CD4-positive, alpha-beta T cell treated with Interleukin-15 for 4 hours (primary cell): Measurements from ENCODE around the gene EYS.

Source experiments
- DNase-seq: peaks from one replicate; pipeline ENCODE4 v3.0.0-alpha.2; 2020; ENCODE audit warnings: low spot score

Gene EYS

DNA sequence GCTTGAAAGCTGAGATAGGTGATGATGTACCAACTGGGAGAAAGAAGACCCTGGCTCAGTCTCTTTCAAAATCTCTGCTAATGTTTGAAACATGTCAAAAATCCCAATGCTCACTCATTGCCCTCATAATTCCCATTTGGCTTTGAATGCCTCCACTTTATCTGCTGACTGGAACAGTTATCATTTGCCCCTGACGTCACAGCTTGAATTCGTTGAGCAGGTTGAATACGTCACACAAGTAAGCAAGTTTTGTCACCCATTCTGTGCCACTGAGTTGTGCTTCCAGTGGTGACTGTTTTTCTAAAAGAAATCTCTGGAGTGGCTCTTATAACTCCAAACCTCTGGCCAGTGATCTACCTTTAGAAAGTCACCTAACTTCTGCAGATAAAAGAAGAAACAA, 991.4 kb downstream of the EYS start:
- no peak for DNase-seq

DNA sequence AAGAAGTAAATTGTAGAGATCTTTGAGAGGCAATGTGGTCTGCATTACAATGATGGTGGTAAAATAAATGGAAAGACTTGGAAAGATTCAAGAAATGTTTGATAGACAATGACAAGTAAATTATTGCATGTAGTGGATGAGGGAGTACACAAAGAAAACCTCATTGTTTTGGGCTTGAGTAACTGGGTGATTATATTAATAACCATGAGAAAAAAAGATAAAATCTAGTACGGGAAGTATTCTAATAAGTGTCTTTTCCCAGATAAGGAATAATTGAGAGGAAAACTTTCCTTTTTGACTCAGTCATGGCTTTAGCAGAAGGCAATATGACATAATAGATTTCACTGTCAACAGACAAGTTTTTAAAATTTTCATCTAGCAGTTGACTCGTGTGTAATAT, 993.0 kb downstream of the EYS start:
- no peak for DNase-seq

DNA sequence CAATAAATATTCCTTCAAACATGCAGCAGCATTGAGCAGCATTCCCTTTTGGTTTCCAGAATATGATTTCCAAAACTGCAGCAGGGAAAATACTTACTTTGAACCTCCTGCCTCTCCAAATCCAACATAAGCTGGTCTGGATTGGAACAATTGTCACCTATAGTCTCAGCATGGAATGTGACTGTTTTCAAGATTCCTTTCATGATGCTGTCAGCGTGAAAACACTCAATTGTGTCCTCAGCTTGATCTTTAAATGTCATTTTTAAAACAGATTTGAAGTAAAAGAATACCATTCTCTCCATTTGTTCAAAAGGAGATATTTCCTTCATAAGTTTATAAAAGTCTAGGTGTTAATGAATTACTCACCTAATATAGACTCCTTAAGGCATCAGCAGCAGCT, 993.9 kb downstream of the EYS start:
- no peak for DNase-seq

DNA sequence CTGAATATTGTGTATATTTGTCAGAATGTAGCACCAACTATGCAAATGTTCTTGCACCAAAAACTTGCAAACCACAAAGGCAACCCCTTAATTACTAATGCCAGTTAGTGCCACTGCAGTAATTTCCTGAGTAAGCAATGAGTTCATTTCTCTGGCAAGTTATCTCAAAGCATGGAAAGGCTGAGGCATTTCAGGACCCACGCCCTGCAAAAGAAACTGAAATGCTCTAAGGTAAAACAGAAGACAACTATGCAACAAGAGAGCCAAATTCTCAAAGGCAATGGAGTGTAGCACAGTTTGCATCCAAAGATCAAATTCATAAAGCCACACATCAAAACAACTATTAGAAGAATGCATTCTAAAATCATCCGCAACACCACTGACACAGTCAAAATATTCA, 994.4 kb downstream of the EYS start:
- DNase-seq: no peak

DNA sequence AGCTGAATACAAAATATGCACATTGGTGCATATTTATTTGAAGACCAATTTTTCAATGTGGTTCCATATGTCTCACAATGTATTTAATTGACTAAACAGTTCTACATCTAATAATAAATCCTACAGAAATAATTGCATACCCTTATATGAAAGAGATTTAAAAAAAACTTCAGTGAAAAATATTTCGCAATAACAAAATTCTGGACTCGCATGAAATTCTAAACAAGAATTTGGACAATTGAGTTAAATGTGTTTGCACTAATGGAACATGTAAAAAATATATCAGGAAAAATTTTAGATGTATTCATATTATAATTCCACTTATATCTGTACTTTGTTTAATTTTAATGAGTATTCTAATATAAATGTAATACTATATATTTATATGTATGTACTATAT, 1003.1 kb downstream of the EYS start:
- DNase-seq: no peak

DNA sequence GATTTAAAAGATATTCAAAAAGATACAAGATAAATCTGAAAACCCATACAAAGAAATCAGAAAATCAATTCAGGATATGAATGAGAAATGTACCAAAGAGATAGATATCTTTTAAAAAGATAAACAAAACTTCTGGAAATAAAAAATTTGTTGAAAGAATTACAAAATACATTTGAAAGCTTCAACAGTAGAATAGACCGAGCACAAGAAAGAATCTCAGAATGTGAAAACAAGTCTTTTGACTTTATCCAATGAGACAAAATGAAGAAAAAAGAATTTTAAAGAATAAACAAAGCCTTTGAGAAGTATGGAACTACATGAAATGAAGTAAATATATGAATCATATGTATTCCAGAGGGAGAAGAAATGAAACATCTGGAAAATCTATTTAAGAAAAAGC, 1011.0 kb downstream of the EYS start:
- no peak for DNase-seq

DNA sequence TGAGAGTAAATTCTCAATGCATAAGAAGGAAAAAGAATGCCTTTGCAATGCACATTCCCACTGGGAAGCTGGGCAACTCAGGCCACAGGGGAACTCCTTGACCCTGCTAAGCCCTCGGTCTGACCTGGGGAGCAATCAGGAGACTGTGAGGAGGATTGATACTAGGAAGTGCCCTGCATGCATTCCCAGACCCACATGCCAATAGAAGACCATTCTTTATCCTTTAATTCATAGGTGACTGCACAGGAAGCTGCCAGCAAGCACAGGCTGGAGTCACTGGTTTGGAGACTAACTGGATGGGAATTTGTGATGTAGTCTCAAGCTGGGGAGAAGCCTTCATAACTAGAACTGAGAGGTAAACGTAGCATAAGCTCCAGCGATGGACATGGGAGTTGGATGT, 1012.7 kb downstream of the EYS start:
- no peak for DNase-seq

DNA sequence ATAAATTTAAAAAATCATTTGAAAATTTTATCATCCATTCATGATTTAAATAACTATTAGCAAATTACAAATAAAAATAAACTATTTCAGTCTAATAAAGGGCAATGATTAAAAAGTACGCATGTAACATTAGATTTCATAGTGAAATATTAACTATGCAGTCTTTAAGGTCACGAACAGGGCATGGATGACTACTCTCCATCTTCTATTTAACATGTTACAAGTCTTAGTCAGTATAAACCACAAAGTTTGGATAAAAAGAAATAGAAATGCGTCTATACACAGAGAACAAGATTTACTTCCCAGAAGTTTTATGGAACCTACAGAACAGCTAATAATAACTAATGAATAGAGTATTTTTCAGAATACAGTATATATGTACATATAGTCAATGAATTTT, 1016.0 kb downstream of the EYS start:
- no peak for DNase-seq

DNA sequence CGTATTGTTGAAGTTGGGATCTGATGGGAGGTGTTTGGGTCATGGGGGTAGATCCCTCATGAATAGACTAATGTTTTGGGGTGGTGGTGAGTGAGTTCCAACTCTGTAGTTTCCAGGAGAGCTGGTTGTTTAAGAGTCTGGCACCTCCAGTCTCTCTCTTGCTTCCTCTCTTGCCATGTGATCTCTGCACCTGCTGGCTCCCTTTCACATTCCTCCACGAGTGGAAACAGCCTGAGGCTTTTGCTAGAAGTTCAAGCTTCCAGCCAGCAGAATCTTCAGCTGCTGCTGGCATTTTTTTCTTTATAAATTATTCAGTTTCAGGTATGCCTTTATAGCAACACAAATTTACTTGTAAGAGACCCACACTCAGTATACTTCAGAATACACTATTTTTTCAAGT, 1021.6 kb downstream of the EYS start:
- no peak for DNase-seq

DNA sequence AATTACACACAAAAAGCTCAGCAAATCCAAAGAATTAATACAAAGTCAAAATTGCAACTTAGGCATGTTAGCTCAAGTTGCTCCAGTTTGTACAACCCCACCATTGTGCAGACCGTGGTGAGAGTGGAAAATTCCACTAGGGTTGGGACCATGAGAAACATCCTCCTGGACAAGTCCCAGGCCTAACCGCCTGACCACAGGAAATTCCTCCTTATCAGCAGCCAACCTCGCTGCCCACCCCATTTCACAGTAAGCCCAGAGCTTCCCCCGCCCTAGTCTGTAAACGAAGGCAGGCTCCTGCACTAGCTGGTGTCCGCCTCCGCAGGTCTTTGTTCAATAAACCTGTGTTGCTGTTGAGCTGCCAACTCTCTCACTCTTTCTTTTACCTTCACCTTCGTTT, 1023.3 kb downstream of the EYS start:
- DNase-seq: no peak

DNA sequence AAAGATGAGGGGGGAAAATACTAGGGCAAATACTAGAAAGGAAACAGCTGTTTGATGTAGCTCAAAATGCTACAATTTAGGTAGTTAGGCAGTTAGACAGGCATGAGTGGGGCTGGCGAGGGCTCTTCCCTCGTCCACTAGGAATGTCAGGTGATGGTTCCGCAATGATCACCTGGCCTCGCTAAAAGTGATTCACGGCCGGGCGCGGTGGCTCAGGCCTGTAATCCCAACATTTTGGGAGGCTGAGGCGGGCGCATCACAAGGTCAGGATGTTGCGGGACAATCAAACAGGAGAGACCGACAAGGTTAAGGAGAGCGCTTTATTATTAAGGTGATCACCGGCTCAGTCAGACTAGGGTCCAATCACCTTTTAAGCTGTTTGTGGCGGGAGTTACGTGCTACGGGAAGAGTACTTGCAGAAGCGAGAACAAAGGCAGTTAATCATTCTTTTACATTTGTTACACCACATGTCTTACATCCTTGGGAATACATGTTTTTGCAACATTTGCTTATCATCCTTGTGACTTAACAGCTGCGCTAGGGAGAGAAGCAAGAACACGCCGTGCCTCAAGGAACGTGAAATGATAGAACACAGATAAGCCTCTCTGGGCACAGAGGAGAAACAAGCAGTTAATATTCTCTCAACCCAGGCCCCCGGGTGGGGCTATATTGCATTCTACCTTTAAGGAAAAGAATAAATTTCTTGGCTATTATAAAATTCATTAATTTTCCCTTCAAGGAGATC, 1025.4 kb downstream of the EYS start:
- DNase-seq: no peak

DNA sequence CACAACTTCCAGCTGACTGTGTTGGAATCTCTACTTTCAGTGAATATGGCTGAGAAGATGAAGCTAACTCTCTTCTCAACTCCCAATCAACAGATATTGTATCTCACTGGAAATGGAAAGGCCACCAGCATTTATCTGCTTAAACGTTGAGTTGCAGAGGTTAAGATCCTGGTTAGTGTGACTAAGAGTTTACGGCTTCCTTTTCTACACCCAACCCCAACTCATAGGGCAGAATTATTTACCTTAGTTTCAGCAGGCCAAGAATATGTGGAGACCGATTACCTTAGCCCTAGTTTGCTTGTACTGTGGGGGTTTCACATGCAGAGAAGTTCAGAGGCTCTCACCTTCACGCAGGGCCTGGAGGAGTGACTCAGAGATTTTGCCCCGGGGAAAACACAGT, 1026.6 kb downstream of the EYS start:
- no peak for DNase-seq

DNA sequence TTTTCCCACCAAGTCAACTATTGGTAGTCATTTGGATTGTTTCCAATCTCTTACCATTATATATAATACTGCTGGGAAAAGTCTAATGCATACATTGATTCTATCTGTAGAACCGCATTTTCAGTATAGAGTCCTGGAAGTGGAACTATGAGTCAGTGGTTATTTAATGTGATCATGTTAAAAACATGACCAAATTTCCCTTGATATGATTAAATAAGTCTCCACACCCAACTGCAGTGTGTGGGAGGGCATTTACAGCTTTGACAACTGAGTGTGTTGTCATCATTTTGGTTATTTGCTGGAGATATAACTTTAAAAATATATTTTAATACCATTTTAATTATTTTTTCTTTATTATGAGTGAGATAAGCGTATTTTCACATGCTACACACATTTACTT, 1027.6 kb downstream of the EYS start:
- no peak for DNase-seq

DNA sequence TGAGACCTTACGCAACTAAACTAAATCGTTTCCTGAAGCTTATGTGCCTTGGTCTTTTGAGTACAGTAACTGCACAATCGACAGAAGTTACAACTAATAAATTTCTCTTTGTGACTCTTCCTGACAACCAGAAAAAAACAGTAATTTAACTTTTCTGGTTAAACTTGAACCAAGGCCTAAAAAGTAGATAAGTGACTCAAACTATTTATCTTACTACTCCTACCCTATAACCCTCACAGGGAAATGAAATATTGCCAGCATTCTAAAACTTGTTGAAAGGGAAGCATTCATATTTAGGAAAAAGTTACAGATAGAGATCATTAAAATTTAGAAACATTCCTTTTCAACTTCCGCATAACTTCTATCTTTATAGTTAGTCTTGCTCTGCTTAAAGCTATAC, 1034.4 kb downstream of the EYS start:
- no peak for DNase-seq

DNA sequence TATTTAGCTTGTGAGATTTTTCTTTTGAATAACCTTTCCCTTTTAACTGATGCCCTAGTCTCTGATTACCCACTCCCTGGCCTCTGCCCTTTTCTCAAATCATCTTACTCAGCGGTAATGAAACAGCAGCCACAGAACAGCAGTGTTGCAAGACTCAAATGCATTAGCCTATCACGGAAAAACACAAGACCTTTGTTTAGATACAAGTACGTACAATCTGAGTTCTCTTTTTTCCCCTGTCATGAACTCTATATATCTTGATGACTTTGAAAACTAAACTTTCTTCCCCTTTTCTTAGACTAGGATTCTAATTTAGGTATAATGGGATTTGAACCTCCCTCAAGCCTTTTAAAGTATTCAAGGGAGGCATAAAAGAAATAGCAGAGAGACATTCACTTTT, 1034.9 kb downstream of the EYS start:
- DNase-seq: no peak

DNA sequence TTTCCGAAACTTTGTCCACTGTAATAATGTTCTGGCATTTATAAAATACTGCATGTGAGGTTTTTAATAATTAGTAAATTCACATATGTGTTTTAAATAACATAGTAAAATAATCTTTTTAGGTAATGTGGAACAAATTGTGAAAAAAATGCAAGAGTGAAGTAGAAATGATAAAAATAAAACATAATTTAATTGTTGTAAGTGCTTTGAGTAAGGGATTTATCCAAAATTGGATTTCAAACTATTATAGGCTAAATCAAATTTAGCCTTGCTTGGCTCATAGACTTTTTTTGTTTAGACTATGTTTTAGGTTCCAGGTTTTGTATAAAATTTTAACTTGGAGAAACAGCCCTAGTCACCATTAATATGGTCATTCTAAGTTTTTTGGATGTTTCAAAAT, 1041.9 kb downstream of the EYS start:
- DNase-seq: no peak

DNA sequence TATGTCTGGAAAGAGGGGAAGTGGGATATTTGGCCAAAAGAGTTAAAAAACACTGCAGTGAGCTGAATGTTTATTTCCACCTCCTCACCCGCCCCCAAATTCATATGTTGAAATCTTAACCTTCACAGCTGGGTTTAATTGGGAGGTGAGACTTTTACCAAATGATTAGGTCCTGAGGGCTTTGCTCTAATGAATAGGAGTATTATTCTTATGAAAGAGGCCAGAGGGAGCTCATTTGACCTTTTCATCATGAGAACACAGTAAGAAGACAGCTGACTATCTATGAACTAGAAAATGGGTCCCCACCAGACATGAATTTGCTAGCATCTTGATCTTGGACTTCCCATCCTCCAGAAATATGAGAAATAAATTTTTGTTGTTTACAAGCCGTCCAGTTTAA, 1042.5 kb downstream of the EYS start:
- DNase-seq: no peak

DNA sequence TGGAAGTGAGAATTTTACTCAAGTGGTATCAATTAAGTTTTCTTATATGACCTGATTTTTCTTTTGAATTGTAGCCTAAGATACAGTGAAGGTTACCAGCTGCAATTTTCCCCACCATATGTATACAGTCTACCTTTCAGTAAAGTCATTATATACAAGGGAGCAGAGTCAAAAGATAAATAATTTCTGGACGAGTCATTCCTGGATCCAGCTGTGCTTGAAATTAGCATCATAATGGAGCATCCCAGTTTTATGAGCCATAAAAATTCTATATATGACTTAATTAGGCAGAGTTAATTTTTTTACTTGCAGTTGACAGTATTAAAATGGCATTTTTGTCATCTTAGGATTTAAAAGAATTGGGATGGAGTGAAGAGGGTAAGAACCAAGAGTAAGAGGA, 1063.0 kb downstream of the EYS start:
- DNase-seq: no peak

DNA sequence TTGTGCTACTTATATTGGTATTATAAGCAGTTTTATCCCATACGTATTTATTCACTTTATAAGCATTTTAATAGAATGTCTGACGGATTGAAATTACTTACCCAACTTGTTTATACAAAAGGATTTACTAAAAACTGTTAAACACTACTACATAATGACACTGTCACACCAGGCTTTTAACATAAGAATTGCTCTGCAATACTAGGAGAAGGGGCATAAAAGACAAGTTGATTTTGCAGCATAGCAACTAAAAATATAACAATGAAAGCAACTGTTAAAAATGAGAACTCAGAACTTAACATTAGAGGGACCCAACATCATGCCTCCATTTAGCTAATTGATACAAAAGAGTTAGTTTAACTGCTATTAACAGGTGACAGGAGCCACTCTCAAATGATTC, 1076.1 kb downstream of the EYS start:
- no peak for DNase-seq

DNA sequence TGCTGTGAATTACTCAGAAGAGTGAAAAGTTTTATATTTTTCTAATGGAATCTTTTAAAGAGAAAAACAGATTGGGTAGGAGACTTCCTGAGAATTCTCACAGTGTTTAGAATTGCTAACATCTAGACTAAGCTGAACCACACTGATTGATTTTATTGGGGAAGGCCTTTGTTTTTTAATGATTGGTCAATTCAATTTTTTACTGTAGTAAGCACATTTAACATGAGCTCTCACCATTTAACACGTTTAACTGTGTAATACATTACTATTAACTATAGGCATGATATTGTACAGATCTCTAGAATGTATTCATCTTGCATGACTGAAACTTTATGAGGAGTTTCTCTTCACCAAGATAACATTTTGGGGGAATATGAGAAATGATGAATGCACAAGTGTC, 1084.1 kb downstream of the EYS start:
- DNase-seq: no peak

DNA sequence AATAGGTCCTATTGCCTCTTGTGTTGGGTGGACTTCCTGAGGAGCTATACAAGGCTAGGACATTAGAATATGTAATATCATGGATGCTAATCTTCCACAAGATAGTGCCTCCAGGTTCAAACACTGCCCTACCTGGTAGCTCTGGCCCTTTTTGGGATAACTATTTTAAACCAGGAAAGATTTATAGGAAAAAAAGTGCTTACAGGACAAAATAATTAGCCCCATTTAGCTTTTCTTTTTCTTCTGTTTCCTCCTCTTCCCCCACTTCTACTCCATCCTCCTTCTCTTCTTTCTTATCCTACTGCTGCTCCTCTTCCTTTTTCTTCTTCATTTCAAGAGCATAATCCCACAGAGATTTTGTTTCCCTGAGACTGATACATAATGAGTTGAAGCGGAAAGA, 1104.0 kb downstream of the EYS start:
- DNase-seq: no peak

DNA sequence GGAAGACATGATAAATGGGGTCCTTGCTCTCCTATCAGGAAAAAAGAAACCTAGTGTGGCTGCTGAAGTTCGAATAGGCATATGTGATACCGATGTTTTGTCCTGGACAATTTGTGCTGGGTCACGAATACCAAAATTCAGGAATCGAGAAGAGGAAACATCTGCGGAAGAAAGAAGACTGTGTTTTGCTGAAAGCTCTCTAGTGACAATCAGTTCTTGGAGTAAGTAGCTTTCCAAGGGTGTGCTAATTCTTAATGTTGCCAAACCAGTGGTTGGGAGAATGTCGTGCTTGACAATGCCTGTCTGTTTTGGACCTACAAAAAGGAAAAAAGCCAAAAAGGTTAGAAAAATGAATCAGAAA, 1115.4 kb downstream of the EYS start:
- DNase-seq: no peak

DNA sequence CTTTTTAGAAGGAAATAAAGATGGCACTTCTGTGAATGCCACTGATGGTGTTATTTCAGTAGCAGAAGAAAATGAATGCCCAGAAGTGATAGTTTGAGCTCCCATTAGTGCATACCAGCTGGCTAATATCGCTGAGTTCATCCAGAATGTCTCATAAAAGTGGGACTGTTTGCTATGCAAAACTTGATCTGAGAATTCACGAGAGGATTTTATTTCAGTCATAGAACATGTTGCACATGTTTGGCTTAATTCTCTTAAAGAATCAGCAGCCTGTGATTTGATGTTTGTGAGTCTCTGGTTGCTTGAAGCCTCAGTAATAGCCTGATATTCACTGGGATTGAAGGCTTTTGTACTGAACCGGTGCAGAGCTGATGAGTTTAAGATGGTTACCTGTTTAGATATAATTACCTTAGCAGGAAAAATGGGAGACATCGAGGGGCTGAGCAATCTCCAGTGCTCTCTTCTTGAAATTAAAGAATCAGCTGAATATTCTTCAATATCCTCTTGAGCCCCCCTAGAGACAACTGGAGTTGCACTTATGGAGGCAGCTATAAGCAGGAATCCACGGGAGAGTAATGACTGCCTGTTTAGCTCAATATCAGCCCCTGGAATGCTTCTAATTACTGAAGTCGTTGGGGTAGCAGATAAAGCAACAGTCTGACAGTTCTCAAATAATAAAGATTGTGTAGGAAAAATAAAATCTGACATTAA, 1115.9 kb downstream of the EYS start:
- DNase-seq: no peak

DNA sequence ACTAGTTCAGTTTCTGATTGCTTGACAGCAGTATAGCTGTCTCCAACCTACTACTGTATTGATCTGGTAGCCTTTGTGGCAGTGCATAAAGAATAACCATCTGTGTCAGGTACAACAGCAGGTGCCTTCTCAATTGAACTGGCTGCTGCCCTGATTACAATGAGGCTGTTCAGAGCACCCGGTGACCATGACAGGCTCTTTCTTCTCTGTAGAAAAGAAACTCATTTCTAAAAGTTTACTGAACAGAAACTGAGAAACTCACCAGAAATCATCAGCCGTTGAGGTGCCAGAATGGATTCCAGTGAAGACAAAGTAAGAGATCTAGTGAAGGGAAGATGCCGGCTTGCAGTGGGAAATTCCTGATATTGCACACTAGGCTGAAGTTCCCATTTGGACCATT, 1117.1 kb downstream of the EYS start:
- no peak for DNase-seq
